Measurements from ENCODE around the gene SLIT3. TPM values are rescaled to one million over a fixed set of nuclear protein-coding genes. Genes with fewer than 3 reads are reported as not detected.

SLIT3 gene
- 3.1 and 16.9 TPM in 2 replicates for total RNA-seq

DNA sequence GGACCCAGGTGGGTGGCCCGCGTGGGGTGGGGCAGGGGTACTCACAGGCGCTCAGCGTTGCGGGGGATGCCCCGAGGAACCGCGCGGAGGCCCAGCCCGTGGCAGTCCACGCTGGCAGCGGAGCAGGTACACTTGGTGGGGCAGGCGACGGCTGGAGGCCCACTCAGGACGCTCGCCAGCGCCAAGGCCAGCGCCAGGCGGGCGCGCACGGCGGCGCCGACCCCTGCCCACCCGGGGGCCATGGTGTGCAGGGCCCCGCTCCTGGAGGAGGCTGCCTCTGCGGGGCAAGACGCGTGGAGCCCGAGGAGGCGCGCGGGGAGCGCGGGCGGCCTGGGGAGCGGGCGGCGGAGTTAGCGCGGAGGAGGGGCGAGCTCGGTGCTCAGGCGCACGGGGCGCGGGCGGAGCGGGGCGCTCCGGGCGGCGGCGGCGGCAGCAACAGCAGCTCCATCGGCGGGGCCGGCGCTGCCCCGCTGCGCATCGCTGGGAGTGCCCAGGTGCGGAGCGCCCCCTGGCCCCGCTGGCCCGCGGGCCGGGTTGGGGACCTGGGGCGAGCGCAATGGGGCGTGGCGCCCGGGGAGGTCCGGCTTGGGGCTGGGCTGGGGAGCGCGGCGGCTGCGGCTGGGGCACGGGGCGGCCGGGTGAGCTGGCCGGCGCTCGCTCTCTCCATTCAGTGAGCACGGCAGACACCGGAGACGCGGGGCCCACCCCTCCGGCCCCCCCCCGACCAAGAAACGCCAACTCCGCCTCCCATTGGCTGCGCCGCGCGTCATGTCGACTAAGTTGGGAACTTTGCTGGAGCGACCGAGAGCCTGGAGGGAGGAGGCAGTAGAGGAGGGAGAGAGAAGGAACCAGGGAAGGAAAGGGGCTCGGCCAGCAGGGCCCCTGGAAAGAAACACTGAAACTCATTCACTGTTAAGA is at the start of gene SLIT3:
Gene SLIT3 (minus strand): TSS at position 672 of the 918 bp plus-strand sequence. CDS start 430 bp downstream, at position 242.

Measured in regular cardiac myocyte (primary cell).